GM23248 (cell line): ENCODE data around the gene KCNQ1OT1.

Source experiments
- EZH2 ChIP-seq: fragments of 200-600 bp; sonication (generic); IDR thresholded peaks from 2 replicates; pipeline ENCODE4 v1.6.1; 2018; ENCODE audit warnings: antibody characterized with exemption, mild to moderate bottlenecking; ENCODE audit not compliant: insufficient read depth, poor library complexity, severe bottlenecking
- EZH2phosphoT487 ChIP-seq: fragments of 200-600 bp; sonication (generic); IDR thresholded peaks from 2 replicates; pipeline ENCODE4 v1.6.1; 2018; ENCODE audit warnings: antibody characterized with exemption, moderate library complexity, mild to moderate bottlenecking, low read depth; ENCODE audit not compliant: insufficient read depth

GRCh38 chr11:2559527-2560311 is 140.1 kb downstream of the KCNQ1OT1 start:
- no peak for TF ChIP-seq EZH2
- TF ChIP-seq EZH2phosphoT487, result no peak
